BE2C (cell line): Measurements from ENCODE around the gene CLDN2.

Experiments
- DNase-seq: peaks from one replicate; pipeline ENCODE4 v3.0.0-alpha.2; 2020
- H3K27me3 ChIP-seq: fragments of 250-450 bp; sonication (Bioruptor Pico); 2 replicates; pipeline ENCODE4 v1.5.1; 2020; ENCODE audit warnings: mild to moderate bottlenecking
- H3K36me3 ChIP-seq: fragments of 250-450 bp; sonication (Bioruptor Pico); 2 replicates; pipeline ENCODE4 v1.5.1; 2020; ENCODE audit warnings: mild to moderate bottlenecking
- H3K4me1 ChIP-seq: fragments of 250-450 bp; sonication (Bioruptor Pico); 2 replicates; pipeline ENCODE4 v1.5.1; 2020
- H3K4me3 ChIP-seq: 2 replicates; pipeline ENCODE4 v1.5.1; 2011; ENCODE audit warnings: low read depth, low read length
- H3K9me3 ChIP-seq: fragments of 250-450 bp; sonication (Bioruptor Pico); 2 replicates; pipeline ENCODE4 v1.5.1; 2020
- TF ChIP-seq, protein P1 (sequence below): IDR thresholded peaks from 2 replicates; pipeline ENCODE4 v1.5.1; 2012; ENCODE audit warnings: mild to moderate bottlenecking, low read depth, low read length

Gene CLDN2

GRCh38 chrX:106901341-106901740 is 18.9 kb upstream of the CLDN2 start:
- Histone ChIP-seq H3K4me3 (no peak overlapping the region), H3K27me3 (no peaks in the 10 kb centered on the region), H3K9me3 (no peaks in the 10 kb centered on the region), H3K4me1 (no peaks in the 10 kb centered on the region), H3K36me3 (no peaks in the 10 kb centered on the region)
- TF ChIP-seq, protein P1, sequence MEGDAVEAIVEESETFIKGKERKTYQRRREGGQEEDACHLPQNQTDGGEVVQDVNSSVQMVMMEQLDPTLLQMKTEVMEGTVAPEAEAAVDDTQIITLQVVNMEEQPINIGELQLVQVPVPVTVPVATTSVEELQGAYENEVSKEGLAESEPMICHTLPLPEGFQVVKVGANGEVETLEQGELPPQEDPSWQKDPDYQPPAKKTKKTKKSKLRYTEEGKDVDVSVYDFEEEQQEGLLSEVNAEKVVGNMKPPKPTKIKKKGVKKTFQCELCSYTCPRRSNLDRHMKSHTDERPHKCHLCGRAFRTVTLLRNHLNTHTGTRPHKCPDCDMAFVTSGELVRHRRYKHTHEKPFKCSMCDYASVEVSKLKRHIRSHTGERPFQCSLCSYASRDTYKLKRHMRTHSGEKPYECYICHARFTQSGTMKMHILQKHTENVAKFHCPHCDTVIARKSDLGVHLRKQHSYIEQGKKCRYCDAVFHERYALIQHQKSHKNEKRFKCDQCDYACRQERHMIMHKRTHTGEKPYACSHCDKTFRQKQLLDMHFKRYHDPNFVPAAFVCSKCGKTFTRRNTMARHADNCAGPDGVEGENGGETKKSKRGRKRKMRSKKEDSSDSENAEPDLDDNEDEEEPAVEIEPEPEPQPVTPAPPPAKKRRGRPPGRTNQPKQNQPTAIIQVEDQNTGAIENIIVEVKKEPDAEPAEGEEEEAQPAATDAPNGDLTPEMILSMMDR = no peak
- DNase-seq = no peak

- no peak overlapping the region for H3K4me3 ChIP-seq
- no peaks in the 10 kb centered on the region for H3K27me3 ChIP-seq
Observed at GRCh38 chrX:106901781-106902219, 18.4 kb upstream of the CLDN2 start.

DNA sequence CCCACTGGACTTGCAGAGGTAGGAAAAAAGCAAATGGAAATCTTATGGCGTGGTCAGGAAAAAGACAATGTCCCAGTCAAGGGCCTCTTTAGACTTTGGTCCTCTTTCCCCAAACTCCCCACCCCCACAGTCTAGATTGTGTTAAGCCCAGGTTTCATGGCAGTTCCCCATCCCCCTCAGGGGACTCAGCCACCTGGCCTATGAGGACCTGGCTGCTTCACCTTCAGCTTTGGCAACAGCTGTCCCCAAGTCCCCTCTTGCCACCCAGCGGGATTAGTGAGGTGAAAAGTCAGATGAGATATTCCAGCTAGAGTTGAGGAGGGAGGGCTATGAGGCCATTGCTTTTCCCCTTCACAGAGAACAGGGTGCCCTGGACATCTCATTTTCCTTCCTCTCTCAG is 17.5 kb upstream of the CLDN2 start:
- no peaks in the 10 kb centered on the region for H3K9me3 ChIP-seq
- no peak for DNase-seq
- H3K4me3 ChIP-seq = no peak overlapping the region
- TF ChIP-seq, protein P1 = no peak
- H3K36me3 ChIP-seq = no peaks in the 10 kb centered on the region
- H3K27me3 ChIP-seq = no peaks in the 10 kb centered on the region
- no peaks in the 10 kb centered on the region for H3K4me1 ChIP-seq

More at GRCh38 chrX:106901781-106902219, 18.4 kb upstream of the CLDN2 start:
- no peak for DNase-seq
- Histone ChIP-seq H3K9me3 (no peaks in the 10 kb centered on the region), H3K4me1 (no peaks in the 10 kb centered on the region), H3K36me3 (no peaks in the 10 kb centered on the region)
- TF ChIP-seq, protein P1 = no peak

DNA sequence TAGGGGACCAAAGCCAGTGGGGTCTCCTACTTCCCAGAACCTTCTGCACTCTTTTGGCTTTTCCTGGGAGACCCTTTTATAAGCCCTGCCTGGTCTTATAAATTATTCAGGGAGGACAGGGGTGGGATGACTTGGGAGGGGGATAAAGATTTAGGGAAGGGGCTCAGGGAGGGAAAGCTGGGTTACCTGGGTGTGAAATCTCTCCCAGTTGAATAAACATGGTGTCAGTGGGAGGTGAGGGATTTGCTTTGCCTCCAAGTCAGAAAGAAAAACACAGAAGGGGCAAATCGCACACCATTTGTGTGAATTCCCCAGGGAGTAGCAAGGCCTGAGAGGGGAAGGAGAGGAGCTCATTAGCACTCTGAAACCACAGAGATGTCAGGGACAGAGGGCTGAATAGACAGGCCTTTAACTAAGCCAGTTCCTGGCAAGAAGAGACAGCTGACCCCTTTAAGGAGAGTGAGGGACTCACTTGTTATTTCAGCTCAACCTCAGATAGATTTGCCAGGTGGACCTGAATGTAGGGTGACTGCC is 16.8 kb upstream of the CLDN2 start, which contains the start of gene RIPPLY1:
Gene RIPPLY1, minus strand, starts transcription at position 51 of the 534 bp plus-strand sequence. CDS start 54 bp downstream, outside the sequence.
- Histone ChIP-seq H3K27me3 (no peaks in the 10 kb centered on the region), H3K4me3 (no peak within 1 kb of the TSS), H3K36me3 (no peaks in the 10 kb centered on the region), H3K4me1 (no peaks in the 10 kb centered on the region), H3K9me3 (no peaks in the 10 kb centered on the region)
- TF ChIP-seq, protein P1 = no peak
- no peak for DNase-seq

DNA sequence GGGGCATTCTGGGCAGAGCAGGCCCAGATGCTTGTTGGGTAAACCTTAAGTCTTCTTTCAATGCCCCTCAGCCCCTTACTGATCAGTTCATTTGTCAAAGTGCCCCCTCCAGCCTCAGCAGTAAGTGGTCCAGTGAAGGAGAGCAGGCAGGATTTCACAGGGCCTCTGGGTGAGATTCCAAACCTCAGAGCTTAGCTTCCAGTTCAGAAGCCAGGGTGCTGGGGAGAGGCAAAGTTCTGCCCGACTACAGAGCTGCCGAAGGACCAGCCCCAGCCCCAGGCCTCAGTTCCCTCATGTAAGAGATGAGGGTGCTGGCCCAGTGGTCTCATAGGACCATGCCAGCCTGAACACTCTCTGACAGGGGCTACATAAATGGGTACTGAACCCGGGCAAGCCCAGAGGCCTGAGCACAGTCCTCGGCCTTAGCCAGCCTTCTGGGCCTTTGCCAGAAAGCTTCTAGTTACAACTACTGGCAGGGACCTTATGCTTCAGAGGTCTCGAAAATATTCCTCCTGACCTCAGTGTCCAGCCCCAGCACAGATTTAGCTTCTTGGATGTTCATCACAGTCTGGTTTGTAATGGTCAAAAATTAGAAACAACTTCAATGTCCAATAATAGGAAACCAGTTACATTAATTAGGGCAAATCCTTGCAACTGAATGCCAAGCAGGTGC is 16.2 kb upstream of the CLDN2 start:
- H3K9me3 ChIP-seq = no peaks in the 10 kb centered on the region
- TF ChIP-seq, protein P1 = no peak
- no peak for DNase-seq
- no peak overlapping the region for H3K4me3 ChIP-seq
- no peaks in the 10 kb centered on the region for H3K36me3 ChIP-seq
- no peaks in the 10 kb centered on the region for H3K4me1 ChIP-seq
- no peaks in the 10 kb centered on the region for H3K27me3 ChIP-seq

DNA sequence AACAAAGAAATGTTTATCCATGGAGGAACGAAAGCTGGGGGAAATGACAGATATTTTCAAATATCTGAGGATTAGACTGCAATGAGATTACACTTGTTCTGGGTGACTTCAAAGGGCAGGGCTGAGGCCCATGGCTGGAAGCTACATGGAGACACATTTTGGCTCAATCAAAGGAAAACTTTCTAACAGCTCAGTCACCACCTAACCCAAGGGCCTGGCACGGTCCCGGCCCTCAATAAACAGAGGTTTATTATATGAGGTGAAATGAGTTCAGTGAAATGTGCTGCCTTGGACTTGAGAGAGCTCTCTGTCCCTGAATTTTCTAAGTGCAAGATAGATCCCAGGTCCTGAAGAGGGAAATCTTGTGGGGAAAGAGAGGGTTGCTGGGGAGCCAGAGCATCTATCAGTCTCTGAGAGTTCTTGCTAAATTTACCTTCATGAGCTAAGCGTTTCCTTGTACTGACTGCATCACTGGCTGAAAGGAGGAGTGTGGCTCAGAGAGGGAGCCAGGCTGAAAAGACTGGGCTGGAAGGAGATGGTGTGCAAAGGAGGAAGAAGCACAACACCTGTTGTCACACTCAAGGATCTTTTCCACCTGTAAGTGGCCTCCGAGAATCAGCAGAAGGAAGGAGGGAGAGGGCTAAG is 15.0 kb upstream of the CLDN2 start:
- TF ChIP-seq, protein P1 = no peak

More for the DNA sequence above, 15.0 kb upstream of the CLDN2 start:
- Histone ChIP-seq H3K9me3 (no peaks in the 10 kb centered on the region), H3K4me1 (no peaks in the 10 kb centered on the region), H3K4me3 (no peak overlapping the region), H3K36me3 (no peaks in the 10 kb centered on the region), H3K27me3 (no peaks in the 10 kb centered on the region)
- no peak for DNase-seq
